Right lobe of liver (tissue), 4 donors: Measurements from ENCODE around the gene CARMIL1.

Experiments
- CTCF ChIP-seq, 4 donors: fragments of 200-600 bp in 3 of 4; fragments of 450-650 bp in 1 of 4; IDR thresholded peaks; one replicate each; pipeline versions ENCODE4 v1.5.1 to v1.8.0; 2016 to 2022; ENCODE audit warnings: antibody characterized with exemption in 4 of 4, mild to moderate bottlenecking in 2 of 4
- POLR2A ChIP-seq: fragments of 450-650 bp; IDR thresholded peaks from one replicate; pipeline ENCODE4 v1.6.1; 2017; ENCODE audit warnings: antibody characterized with exemption, mild to moderate bottlenecking
- donor health status: DM: no; HTN: no; CAD: no.
- donor health status: DM: no; HTN: no; CAD: no.
- donor health status: DM: no; HTN: yes; CAD: no.

GRCh38 chr6:25341203-25341552, 62.0 kb downstream of the CARMIL1 start:
- TF ChIP-seq CTCF (IDR thresholded peaks at IDR 0.05) (no peak), POLR2A (no peak)
